H1 (cell line): ENCODE data around the gene LYPD3. TPM values are rescaled to one million over a fixed set of nuclear protein-coding genes. Genes with fewer than 3 reads are reported as not detected.

Source experiments
- CTCF ChIA-PET: fragments of 300-600 bp; sonication (Branson Sonifier 250); formaldehyde crosslinking; loops from one replicate; lab custom pipeline; 2021; ENCODE audit not compliant: partially characterized antibody; lab: Charles Lee
- POLR2A ChIA-PET: fragments of 300-600 bp; sonication (Branson Sonifier 250); formaldehyde crosslinking; loops from one replicate; lab custom pipeline; 2021; ENCODE audit warnings: inconsistent platforms; ENCODE audit not compliant: partially characterized antibody; lab: Charles Lee
- DNase-seq, 2 experiments: peaks; one replicate each; pipeline versions ENCODE4 v3.0.0 to v3.0.0-alpha.2; 2010 to 2022; ENCODE audit warnings: low spot score in 2 of 2, low read depth in 1 of 2, mixed read lengths in 1 of 2
- FAIRE-seq: peaks from 2 replicates; lab custom pipeline; 2011; peaks lifted over from hg19 to GRCh38; lab: Jason Lieb, UNC
- H2AFZ ChIP-seq: 2 replicates; pipeline ENCODE4 v1.8.1; 2012; ENCODE audit warnings: low read length, inconsistent platforms
- H2AK5ac ChIP-seq: 2 replicates; pipeline ENCODE4 v1.6.1; 2013; ENCODE audit warnings: low read depth, low read length
- H2BK120ac ChIP-seq: replicated peaks from 2 replicates; pipeline ENCODE3; 2013; ENCODE audit warnings: low read depth, low read length, inconsistent platforms
- H2BK12ac ChIP-seq: 2 replicates; pipeline ENCODE4 v1.6.1; 2013; ENCODE audit warnings: low read depth, low read length
- H2BK15ac ChIP-seq: 2 replicates; pipeline ENCODE4 v1.6.1; 2013; ENCODE audit warnings: low read length
- H2BK20ac ChIP-seq: 2 replicates; pipeline ENCODE4 v1.6.1; 2013; ENCODE audit warnings: low read length
- H2BK5ac ChIP-seq: 2 replicates; pipeline ENCODE4 v1.6.1; 2013; ENCODE audit warnings: low read depth, low read length
- H3K14ac ChIP-seq: 2 replicates; pipeline ENCODE4 v1.6.1; 2013; ENCODE audit warnings: inconsistent platforms; ENCODE audit not compliant: insufficient read length
- H3K18ac ChIP-seq: 2 replicates; pipeline ENCODE4 v1.6.1; 2013; ENCODE audit warnings: low read length; ENCODE audit errors: extremely low read depth
- H3K23ac ChIP-seq: 2 replicates; pipeline ENCODE4 v1.6.1; 2013; ENCODE audit warnings: inconsistent platforms; ENCODE audit not compliant: insufficient read length
- H3K23me2 ChIP-seq: 2 replicates; pipeline ENCODE4 v1.6.1; 2013; ENCODE audit warnings: low read depth, low read length
- H3K27ac ChIP-seq: 2 replicates; pipeline ENCODE4 v1.6.1; 2011; ENCODE audit warnings: low read depth, low read length, inconsistent platforms
- H3K27me3 ChIP-seq, 4 experiments: replicated peaks in 1 of 4; 1 replicate in 1 of 4; 2 replicates in 3 of 4; pipeline versions ENCODE4 v1.6.1 to v1.8.1; 2011 to 2013; ENCODE audit warnings: low read length in 3 of 4, mild to moderate bottlenecking in 3 of 4, inconsistent platforms in 2 of 4, mixed read lengths in 2 of 4, moderate library complexity in 1 of 4; ENCODE audit not compliant: control insufficient read depth in 3 of 4, insufficient read depth in 3 of 4; ENCODE audit errors: extremely low read depth in 1 of 4
- H3K36me3 ChIP-seq, 4 experiments: 2 replicates each; pipeline versions ENCODE4 v1.6.1 to v1.8.1; 2011 to 2013; ENCODE audit warnings: mild to moderate bottlenecking in 4 of 4, low read length in 3 of 4, moderate library complexity in 2 of 4, control low read depth in 1 of 4, inconsistent platforms in 1 of 4; ENCODE audit not compliant: insufficient read depth in 4 of 4, control insufficient read depth in 2 of 4
- H3K4ac ChIP-seq: replicated peaks from 2 replicates; pipeline ENCODE3; 2013; ENCODE audit warnings: low read length, low read depth, mixed read lengths, inconsistent platforms; ENCODE audit not compliant: insufficient read length
- H3K4me1 ChIP-seq, 4 experiments: replicated peaks in 1 of 4; 1 replicate in 1 of 4; 2 replicates in 3 of 4; pipeline versions ENCODE4 v1.6.1 to v1.8.1; 2011 to 2013; ENCODE audit warnings: low read length in 3 of 4, inconsistent platforms in 2 of 4, mixed read lengths in 1 of 4; ENCODE audit not compliant: insufficient read depth in 4 of 4, control insufficient read depth in 3 of 4
- H3K4me2 ChIP-seq, 2 experiments: 2 replicates each; pipeline versions ENCODE4 v1.6.1 to v1.8.1; 2011 to 2013; ENCODE audit warnings: low read depth in 2 of 2, low read length in 2 of 2, control low read depth in 1 of 2, inconsistent platforms in 1 of 2, mild to moderate bottlenecking in 1 of 2; ENCODE audit not compliant: insufficient read depth in 1 of 2
- H3K4me3 ChIP-seq, 4 experiments: fragments of 200-600, 300-600 bp in 1 of 4; sonication (generic), shearing (Covaris generic), sonication (Bioruptor Twin) in 1 of 4; 2 replicates each; pipeline versions ENCODE4 v1.5.1 to v1.8.1; 2011 to 2016; ENCODE audit warnings: low read length in 4 of 4, low read depth in 3 of 4, control low read depth in 2 of 4, inconsistent platforms in 2 of 4, mild to moderate bottlenecking in 2 of 4, mixed read lengths in 1 of 4, moderate library complexity in 1 of 4; ENCODE audit not compliant: insufficient read depth in 2 of 4; ENCODE audit errors: extremely low read depth in 1 of 4
- H3K56ac ChIP-seq: replicated peaks from 2 replicates; pipeline ENCODE3; 2013; ENCODE audit warnings: low read depth, mild to moderate bottlenecking, mixed read lengths, low read length, inconsistent platforms; ENCODE audit not compliant: insufficient read length
- H3K79me1 ChIP-seq: 2 replicates; pipeline ENCODE4 v1.6.1; 2013; ENCODE audit warnings: low read depth, low read length, control low read depth
- H3K79me2 ChIP-seq, 2 experiments: 2 replicates each; pipeline versions ENCODE4 v1.6.1 to v1.8.1; 2012 to 2013; ENCODE audit warnings: low read length in 2 of 2, mild to moderate bottlenecking in 2 of 2, inconsistent platforms in 1 of 2; ENCODE audit not compliant: insufficient read depth in 2 of 2, control insufficient read depth in 1 of 2
- H3K9ac ChIP-seq, 4 experiments: replicated peaks in 1 of 4; 1 replicate in 1 of 4; 2 replicates in 3 of 4; pipeline versions ENCODE4 v1.6.1 to v1.8.1; 2011 to 2013; ENCODE audit warnings: low read depth in 3 of 4, low read length in 3 of 4, control low read depth in 2 of 4, mild to moderate bottlenecking in 2 of 4, moderate library complexity in 2 of 4, inconsistent platforms in 1 of 4; ENCODE audit errors: extremely low read depth in 1 of 4
- H3K9me3 ChIP-seq, 2 experiments: 2 replicates each; pipeline versions ENCODE4 v1.6.1 to v1.8.1; 2012 to 2013; ENCODE audit warnings: mild to moderate bottlenecking in 2 of 2, moderate library complexity in 2 of 2, control low read depth in 1 of 2, inconsistent platforms in 1 of 2, low read depth in 1 of 2, low read length in 1 of 2, mixed read lengths in 1 of 2; ENCODE audit not compliant: insufficient read depth in 2 of 2
- H4K20me1 ChIP-seq, 2 experiments: replicated peaks in 1 of 2; 2 replicates each; pipeline versions ENCODE3 to v1.8.1; 2011 to 2013; ENCODE audit warnings: inconsistent platforms in 2 of 2, low read length in 2 of 2, mild to moderate bottlenecking in 1 of 2; ENCODE audit not compliant: insufficient read depth in 2 of 2, control insufficient read depth in 1 of 2
- H4K5ac ChIP-seq: 2 replicates; pipeline ENCODE4 v1.6.1; 2013; ENCODE audit warnings: low read length, low read depth, mixed read lengths, inconsistent platforms; ENCODE audit not compliant: insufficient read length
- H4K8ac ChIP-seq: 2 replicates; pipeline ENCODE4 v1.8.0; 2013; ENCODE audit warnings: mild to moderate bottlenecking, moderate library complexity, low read length, inconsistent platforms; ENCODE audit not compliant: insufficient read depth; ENCODE audit errors: extremely low read depth
- H4K91ac ChIP-seq: replicated peaks from 2 replicates; pipeline ENCODE3; 2013; ENCODE audit warnings: low read length, mixed read lengths, inconsistent platforms; ENCODE audit not compliant: insufficient read length
- POLR2AphosphoS5 ChIP-seq: IDR thresholded peaks from 2 replicates; pipeline ENCODE4 v1.6.1; 2011; ENCODE audit warnings: low read depth, low read length
- WGBS, 2 experiments: shearing (Covaris generic) in 1 of 2; methylation state at CpG; one replicate each; pipeline versions ENCODE4 v1.1.6 to v1.1.7; 2013 to 2015; ENCODE audit warnings: low lambda C conversion rate in 2 of 2, mixed read lengths in 2 of 2, inconsistent platforms in 1 of 2, low coverage in 1 of 2, missing lambda C conversion rate in 1 of 2; ENCODE audit not compliant: insufficient replicate concordance in 2 of 2, insufficient coverage in 1 of 2, insufficient read length in 1 of 2; ENCODE audit errors: extremely low coverage in 1 of 2, missing lambda C conversion rate in 1 of 2; 5-methylcytosine and 5-hydroxymethylcytosine counted together
- polyA plus RNA-seq, 7 experiments: library from polyadenylated mRNA; depleted of rRNA in 3 of 7; stranded (reverse) in 5 of 7; unstranded in 2 of 7; fragments of >200 nt in 5 of 7; fragments of 200-250 nt in 2 of 7; gene quantifications; 1 replicate in 5 of 7; 2 replicates in 1 of 7; 4 replicates in 1 of 7; pipeline versions ENCODE4 v1.2.1 to v1.2.3, GENCODE V29; 2011 to 2013; ENCODE audit warnings: missing spikeins in 2 of 7, mixed read lengths in 2 of 7
- total RNA-seq: library from RNA; stranded (reverse); fragmentation: NEBNext Ultra II Directional; extraction: Animal tissue kit (Norgen Biotek cat#: 25700); gene quantifications from 2 replicates; pipeline ENCODE4 v1.2.1, GENCODE V29; 2021

LYPD3 gene
- total and polyA plus RNA-seq, 2 of the 8 experiments (the other 6 are each of a cell fraction or from before 2014, with no cell fraction given): 4.1 to 16.4 TPM

DNA sequence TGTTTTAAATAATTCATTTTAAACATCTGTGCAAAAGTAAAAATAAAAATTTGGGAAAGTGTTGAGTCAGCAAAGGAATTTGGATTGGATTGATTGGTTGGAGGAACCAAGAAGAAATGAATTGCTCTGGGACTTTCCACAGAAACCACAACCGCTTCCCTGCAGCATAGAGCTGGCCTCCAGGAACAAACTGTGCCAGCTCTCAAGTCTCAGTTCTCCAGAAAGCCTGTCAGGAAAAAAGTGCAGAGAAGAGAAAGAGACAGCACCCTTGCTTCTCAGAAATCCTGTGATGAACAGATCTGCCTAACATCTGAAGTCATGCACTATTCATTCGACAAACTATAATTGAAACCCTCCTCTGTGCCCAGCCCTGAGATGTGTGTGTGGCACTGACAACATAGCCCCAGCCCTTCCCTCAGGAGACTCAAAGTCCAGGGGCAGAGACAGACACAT lies 14.8 kb downstream of the LYPD3 start:
- DNase-seq (no peak), FAIRE-seq (no peak)
- ChIA-PET CTCF (interaction anchor here (0.7 to 6.5 kb wide), 4 partner anchors 32 to 176 kb away, joined by 3 to 192 read pairs (median 4); partner anchors contain the start of gene ETHE1), POLR2A (no interaction called here)
- H2BK120ac ChIP-seq: no peak overlapping the region
- H3K14ac ChIP-seq: no peak overlapping the region
- H3K18ac ChIP-seq: no peak overlapping the region
- no peak overlapping the region for H2BK5ac ChIP-seq
- no peak overlapping the region for H3K23ac ChIP-seq
- peaks cover 3 to 4% of the 10 kb centered on the region in 2 experiments; a peak in 1 of 4 replicates for H3K9me3 ChIP-seq
- H3K27me3 ChIP-seq: no peaks in the 10 kb centered on the region
- no peak overlapping the region for H3K9ac ChIP-seq
- H3K27ac ChIP-seq: no peak overlapping the region
- no peaks in the 10 kb centered on the region for H3K36me3 ChIP-seq
- H2AFZ ChIP-seq: no peak overlapping the region
- H2BK12ac ChIP-seq: no peak overlapping the region
- no peak overlapping the region for H4K91ac ChIP-seq
- TF ChIP-seq POLR2AphosphoS5: no peak
- no peak overlapping the region for H3K4me2 ChIP-seq
- H4K20me1 ChIP-seq: no peaks in the 10 kb centered on the region
- no peaks in the 10 kb centered on the region for H3K4me1 ChIP-seq
- H3K4me3 ChIP-seq: no peak overlapping the region
- H3K4ac ChIP-seq: no peak overlapping the region
- no peak overlapping the region for H4K5ac ChIP-seq
- WGBS, 2 experiments: 77% methylated on average over 2 of the region's 2 CpGs; no CpG with 5 or more reads in 1 of the 2 experiments
- no peak overlapping the region for H3K56ac ChIP-seq
- no peaks in the 10 kb centered on the region for H3K79me2 ChIP-seq
- H4K8ac ChIP-seq: no peak overlapping the region
- H2BK15ac ChIP-seq: no peak overlapping the region
- no peak overlapping the region for H2BK20ac ChIP-seq
- H3K23me2 ChIP-seq: no peaks in the 10 kb centered on the region
- H3K79me1 ChIP-seq: no peaks in the 10 kb centered on the region
- H2AK5ac ChIP-seq: no peak overlapping the region
